ENCODE measurements around the gene PIGL. TPM values are rescaled to one million over a fixed set of nuclear protein-coding genes. Genes with fewer than 3 reads are reported as not detected.

The PIGL gene
- total and polyA plus RNA-seq, 10 donors: 14.5 to 81.9 (median 59.6) TPM

GRCh38 chr17:16352667-16353316 is 135.8 kb downstream of the PIGL start:
- peaks cover 0 to 26% (median 17%) of the 10 kb centered on the region in 6 donors for H3K4me1 ChIP-seq
- H3K27ac ChIP-seq: peak overlapping the region in 5 of 8 donors; percentile 20 to 70 (median 53)
- H3K36me3 ChIP-seq: peaks cover 0 to 16% (median 9%) of the 10 kb centered on the region in 6 donors
- TF ChIP-seq POLR2AphosphoS5 (IDR thresholded peaks at IDR 0.05) (peak in 2 of 3 donors; percentile 35 to 65), POLR2A (IDR thresholded peaks at IDR 0.05) (no peak), CTCF (IDR thresholded peaks at IDR 0.05 in 8 of 11, conservative IDR thresholded peaks at IDR 0.05 in 3 of 11) (no peak)
- H3K4me3 ChIP-seq: peak overlapping the region; percentile 62 to 76 (median 70)
- 0 to 1% (median 0%) methylated on average over 24 to 75 of the region's 75 CpGs for WGBS, 5 donors
- peak; percentile 85 for DNase-seq
- peaks cover 0 to 15% (median 0%) of the 10 kb centered on the region in 7 donors for H3K27me3 ChIP-seq (replicated peaks in 1 of 7)
- intact Hi-C loops (cut with DNase I; ENCODE audit: low total_unique reads): loop anchor here (10.0 kb wide), 1 partner anchor 242 kb away; no protein-coding TSS in a partner anchor
- H3K9me3 ChIP-seq: no peaks in the 10 kb centered on the region

GRCh38 chr17:16353317-16354174 is 136.5 kb downstream of the PIGL start, which contains the start of gene CENPV:
CENPV (minus strand) TSS chr17:16353469; CDS start chr17:16353436, 33 bp downstream.
- WGBS, 5 donors: 14 to 61% (median 35%) methylated on average over 20 to 83 of the region's 83 CpGs
- Histone ChIP-seq H3K27me3 (replicated peaks in 1 of 7) (peaks cover 0 to 15% (median 0%) of the 10 kb centered on the region in 7 donors), H3K9me3 (no peaks in the 10 kb centered on the region), H3K36me3 (peaks cover 0 to 11% (median 7%) of the 10 kb centered on the region in 6 donors), H3K4me1 (peaks cover 0 to 26% (median 17%) of the 10 kb centered on the region in 6 donors), H3K27ac (peak within 1 kb of the TSS in 5 of 8 donors; percentile 20 to 70 (median 53)), H3K4me3 (peak within 1 kb of the TSS; percentile 62 to 76 (median 70))
- intact Hi-C loops (cut with DNase I; ENCODE audit: low total_unique reads): loop anchor here (10.0 kb wide), 1 partner anchor 241 kb away; no protein-coding TSS in a partner anchor
- TF ChIP-seq POLR2AphosphoS5 (IDR thresholded peaks at IDR 0.05) (peak in 1 of 3 donors; percentile 28), CTCF (IDR thresholded peaks at IDR 0.05 in 8 of 11, conservative IDR thresholded peaks at IDR 0.05 in 3 of 11) (peak in 2 of 11 experiments; percentile 27 to 30), POLR2A (IDR thresholded peaks at IDR 0.05) (no peak)
- DNase-seq: peak; percentile 89

- H3K4me1 ChIP-seq: peaks cover 0 to 26% (median 17%) of the 10 kb centered on the region in 6 donors
- no peak for TF ChIP-seq POLR2A (IDR thresholded peaks at IDR 0.05)
- TF ChIP-seq CTCF (IDR thresholded peaks at IDR 0.05 in 8 of 11, conservative IDR thresholded peaks at IDR 0.05 in 3 of 11): no peak
- TF ChIP-seq POLR2AphosphoS5 (IDR thresholded peaks at IDR 0.05): no peak
- intact Hi-C loops (cut with DNase I; ENCODE audit: low total_unique reads): loop anchor here (10.0 kb wide), 1 partner anchor 240 kb away; no protein-coding TSS in a partner anchor
- peaks cover 0 to 15% (median 0%) of the 10 kb centered on the region in 7 donors for H3K27me3 ChIP-seq (replicated peaks in 1 of 7)
- H3K36me3 ChIP-seq: peaks cover 0 to under 1% (median 0%) of the 10 kb centered on the region in 6 donors
- H3K9me3 ChIP-seq: no peaks in the 10 kb centered on the region
- no peak overlapping the region for H3K27ac ChIP-seq
- DNase-seq: no peak
- H3K4me3 ChIP-seq: no peak overlapping the region
- 92 to 96% (median 94%) methylated on average over 13 to 14 of the region's 14 CpGs for WGBS, 5 donors
Measured at GRCh38 chr17:16354585-16354984, 137.6 kb downstream of the PIGL start.

All from spleen (tissue), 11 donors.